Superior temporal gyrus (tissue), 1 donor: Measurements from ENCODE around the gene RASEF.

Experiments used
- DNase-seq: peaks from one replicate; pipeline ENCODE4 v3.0.0-alpha.2; 2016; ENCODE audit errors: extremely low spot score

Gene RASEF

GRCh38 chr9:83012922-83013838 is 49.8 kb downstream of the RASEF start:
- DNase-seq, result no peak

- no peak for DNase-seq
These were observed 50.6 kb downstream of the RASEF start for GRCh38 chr9:83012168-83012921.

- no peak for DNase-seq
These were observed 51.3 kb downstream of the RASEF start for GRCh38 chr9:83011611-83012010.

GRCh38 chr9:83007521-83008300 is 55.2 kb downstream of the RASEF start:
- no peak for DNase-seq

- DNase-seq, result no peak
These were observed 56.6 kb downstream of the RASEF start for GRCh38 chr9:83006378-83006777.

- DNase-seq, result no peak
These were observed 57.0 kb downstream of the RASEF start for GRCh38 chr9:83005963-83006362.

GRCh38 chr9:83005361-83005760 is 57.6 kb downstream of the RASEF start:
- no peak for DNase-seq

GRCh38 chr9:83002329-83002728 is 60.6 kb downstream of the RASEF start:
- DNase-seq, result no peak

GRCh38 chr9:83000765-83001164 is 62.2 kb downstream of the RASEF start:
- DNase-seq, result no peak

GRCh38 chr9:82998409-82998808 is 64.5 kb downstream of the RASEF start:
- no peak for DNase-seq

- no peak for DNase-seq
These were observed 65.3 kb downstream of the RASEF start for GRCh38 chr9:82997476-82998140.

GRCh38 chr9:82996941-82997340 is 66.0 kb downstream of the RASEF start:
- no peak for DNase-seq

- no peak for DNase-seq
These were observed 68.9 kb downstream of the RASEF start for GRCh38 chr9:82993856-82994605.

GRCh38 chr9:82991671-82992070 is 71.3 kb downstream of the RASEF start:
- DNase-seq, result peak; percentile 69

- no peak for DNase-seq
These were observed 73.0 kb downstream of the RASEF start for GRCh38 chr9:82989929-82990328.

GRCh38 chr9:82988488-82988887 is 74.5 kb downstream of the RASEF start:
- DNase-seq, result no peak

GRCh38 chr9:82987370-82988189 is 75.4 kb downstream of the RASEF start:
- DNase-seq, result no peak

GRCh38 chr9:82981552-82981951 is 81.4 kb downstream of the RASEF start:
- no peak for DNase-seq

- DNase-seq, result no peak
These were observed 87.8 kb downstream of the RASEF start for GRCh38 chr9:82975176-82975575.

- DNase-seq, result no peak
These were observed 90.5 kb downstream of the RASEF start for GRCh38 chr9:82972446-82972845.
